Measurements from ENCODE around the gene NKX1-1.
"Not testable (repeated sequence)": the region's sequence is repeated elsewhere in the genome, so short reads cannot be mapped to it uniquely, and the experiment has no call there.

NKX1-1 gene

DNA sequence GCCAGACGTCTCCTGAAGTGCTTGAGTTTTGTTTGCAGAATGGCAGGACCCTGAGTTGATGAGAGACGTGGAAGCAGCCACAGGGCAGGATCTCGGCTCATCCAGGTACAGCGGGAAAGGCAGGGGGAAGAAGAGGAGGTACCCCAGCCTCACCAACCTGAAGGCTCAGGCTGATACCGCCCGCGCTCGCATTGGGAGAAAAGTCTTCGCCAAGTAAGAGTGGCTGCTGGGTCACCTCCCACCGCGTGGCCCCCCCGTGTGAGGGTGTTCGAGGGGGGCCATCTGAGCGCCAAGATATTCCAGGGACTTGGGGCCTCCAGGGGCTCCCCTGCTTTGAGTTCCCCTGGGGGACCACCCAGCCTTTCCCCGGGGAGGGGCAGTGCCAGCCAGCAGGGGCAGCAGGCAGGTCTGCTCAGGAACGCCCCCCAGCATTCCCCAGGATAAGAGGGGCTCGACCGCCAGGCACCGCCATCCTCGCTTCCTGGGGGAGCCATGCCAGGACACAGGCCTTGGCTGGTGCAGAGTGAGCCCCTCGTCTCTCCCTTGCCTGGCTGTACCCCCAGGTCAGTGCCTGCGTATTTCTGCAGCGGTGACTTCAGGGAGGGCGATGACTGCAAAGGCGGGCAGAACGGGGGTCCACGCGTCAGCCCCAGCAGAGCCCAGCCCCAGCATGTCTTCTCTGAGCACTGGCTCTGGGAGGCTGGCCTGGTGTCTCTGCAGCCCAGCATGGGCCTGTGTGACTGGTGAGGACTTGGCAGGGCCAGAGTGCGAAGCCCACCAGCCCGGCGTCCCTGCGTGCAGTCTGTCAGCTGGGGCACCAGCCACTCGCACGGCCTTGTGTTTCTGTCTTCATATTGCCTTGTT, 22.3 kb downstream of the NKX1-1 start:
- no peak for DNase-seq

DNA sequence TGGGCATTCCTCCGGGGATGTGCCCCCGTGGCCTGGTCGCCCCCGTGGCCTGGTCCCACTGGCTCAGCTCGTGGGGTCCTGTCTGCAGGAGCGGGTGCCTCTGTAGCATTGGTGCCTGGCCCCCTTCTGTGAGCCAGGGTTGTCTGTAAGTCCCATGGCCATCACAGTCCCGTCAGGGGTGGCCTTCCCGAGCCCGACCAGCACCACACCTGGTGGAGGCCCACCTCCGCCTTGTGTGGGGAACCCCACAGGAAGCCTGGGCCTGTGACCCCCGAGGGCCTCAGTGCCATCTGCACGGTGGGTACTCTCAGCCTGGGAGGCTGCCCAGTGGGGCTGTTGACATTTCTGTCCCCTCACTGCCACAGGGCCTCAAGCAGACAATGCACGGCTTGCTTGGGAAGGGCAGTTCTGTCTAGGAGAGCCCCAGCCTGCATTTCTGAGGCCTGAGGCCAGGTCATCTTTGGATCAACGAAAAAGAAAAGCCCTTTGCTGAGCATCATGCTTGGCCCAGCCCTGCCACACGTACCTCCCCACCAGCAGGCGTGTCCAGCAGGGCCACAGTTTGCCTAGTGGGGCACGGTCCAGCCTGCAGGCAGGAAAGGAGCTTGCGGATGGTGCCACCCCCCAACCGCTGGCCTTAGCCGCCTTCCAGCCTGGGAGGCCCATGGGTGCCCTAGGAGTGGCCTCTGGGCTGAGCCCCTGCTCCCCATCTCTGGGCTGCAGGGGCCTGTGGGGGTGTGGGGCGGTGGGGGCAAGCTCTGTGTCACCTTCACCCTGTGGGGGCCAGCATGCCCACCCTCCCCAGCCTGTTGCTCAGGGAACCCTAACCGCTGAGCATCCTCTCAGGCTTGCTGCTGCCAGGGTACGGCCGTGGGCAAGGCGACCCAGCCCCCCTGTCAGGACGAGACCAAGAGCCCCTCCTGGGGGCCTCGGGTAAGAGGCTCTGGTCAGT, 23.2 kb downstream of the NKX1-1 start:
- no peak for DNase-seq

- DNase-seq, result peak; percentile 60
These were observed 24.2 kb downstream of the NKX1-1 start for GRCh38 chr4:1381944-1382541.

DNA sequence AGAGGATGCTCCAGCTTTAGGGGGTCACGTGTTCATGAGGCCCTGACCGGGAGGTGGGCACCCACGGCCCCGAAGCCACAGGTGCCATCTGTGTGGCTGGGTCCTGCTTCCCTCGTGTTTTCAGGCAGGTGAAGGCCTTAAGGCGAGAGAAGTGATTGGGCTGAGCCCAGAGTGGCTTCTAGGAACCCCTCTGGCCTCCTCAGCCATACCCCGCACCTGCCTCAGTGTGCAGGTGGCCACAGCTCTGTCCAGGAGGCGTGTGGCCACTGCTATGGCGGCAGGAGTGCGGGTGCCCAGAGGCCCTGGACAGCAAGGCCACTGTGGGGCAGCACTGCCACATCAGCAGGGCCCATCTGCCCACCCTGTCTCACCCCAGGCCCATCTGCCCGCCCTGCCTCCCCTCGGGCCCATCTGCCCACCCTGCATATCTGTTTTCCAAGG, 25.0 kb downstream of the NKX1-1 start:
- no peak for DNase-seq

- DNase-seq, result no peak
These were observed 25.7 kb downstream of the NKX1-1 start for GRCh38 chr4:1380368-1381151.

DNA sequence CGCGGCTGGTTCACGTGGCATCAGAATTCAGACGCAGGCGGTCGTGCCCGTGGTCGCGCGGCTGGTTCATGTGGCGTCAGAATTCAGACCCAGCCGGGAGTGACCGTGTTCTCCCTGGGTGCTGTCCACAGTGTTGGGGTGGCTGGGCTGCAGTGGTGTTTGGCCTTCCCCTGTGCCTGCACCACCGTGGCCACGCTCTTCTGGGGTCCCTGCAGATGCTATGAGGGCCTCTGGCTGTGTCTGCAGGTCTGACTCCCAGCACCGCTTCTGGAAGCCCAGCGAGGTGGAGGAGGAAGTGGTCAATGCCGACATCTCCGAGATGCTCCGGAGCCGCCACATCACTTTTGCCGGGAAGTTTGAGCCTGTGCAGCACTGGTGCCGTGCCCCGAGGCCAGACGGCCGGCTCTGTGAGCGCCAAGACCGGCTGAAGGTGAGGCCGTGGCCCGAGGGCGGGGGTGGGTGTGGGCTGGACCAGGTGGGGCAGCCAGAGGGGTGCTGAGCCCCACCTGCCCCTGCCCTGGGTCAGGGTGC, 26.4 kb downstream of the NKX1-1 start:
- no peak for DNase-seq

GRCh38 chr4:1379351-1379781, 26.9 kb downstream of the NKX1-1 start:
- no peak for DNase-seq

- no peak for DNase-seq
These were observed 27.5 kb downstream of the NKX1-1 start for GRCh38 chr4:1378559-1379231.

DNA sequence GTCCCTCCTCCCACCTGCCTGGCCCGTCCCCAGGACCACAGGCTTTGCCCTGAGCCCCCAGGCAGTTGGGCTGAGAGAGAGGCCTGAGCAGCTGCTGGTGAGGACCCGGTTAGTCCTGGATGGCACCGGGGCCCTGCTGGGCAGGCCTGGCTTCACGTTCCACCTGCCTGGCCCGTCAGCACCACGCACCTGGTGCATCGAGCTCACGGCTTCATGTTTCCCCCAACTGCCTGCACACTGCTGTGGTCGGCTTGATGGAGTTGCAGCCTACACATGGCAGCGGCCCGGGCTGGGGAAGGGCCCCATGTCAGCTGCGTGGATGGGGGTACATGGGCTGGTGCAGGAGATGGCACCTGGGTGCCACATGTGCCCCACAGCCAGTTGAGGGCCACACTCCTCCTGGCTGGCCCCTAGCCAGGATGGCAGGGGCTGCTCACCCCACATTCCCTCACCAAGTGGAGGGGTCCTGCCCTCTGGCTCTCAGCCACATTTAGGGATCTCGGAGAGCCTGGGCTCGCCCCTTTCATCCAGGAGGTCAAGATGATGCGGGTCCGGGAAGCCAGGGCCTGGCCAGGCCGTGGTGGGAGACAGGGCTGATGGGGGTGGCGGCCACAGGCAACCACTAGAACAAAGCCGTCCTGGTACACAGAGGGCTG, 28.5 kb downstream of the NKX1-1 start:
- no peak for DNase-seq

DNA sequence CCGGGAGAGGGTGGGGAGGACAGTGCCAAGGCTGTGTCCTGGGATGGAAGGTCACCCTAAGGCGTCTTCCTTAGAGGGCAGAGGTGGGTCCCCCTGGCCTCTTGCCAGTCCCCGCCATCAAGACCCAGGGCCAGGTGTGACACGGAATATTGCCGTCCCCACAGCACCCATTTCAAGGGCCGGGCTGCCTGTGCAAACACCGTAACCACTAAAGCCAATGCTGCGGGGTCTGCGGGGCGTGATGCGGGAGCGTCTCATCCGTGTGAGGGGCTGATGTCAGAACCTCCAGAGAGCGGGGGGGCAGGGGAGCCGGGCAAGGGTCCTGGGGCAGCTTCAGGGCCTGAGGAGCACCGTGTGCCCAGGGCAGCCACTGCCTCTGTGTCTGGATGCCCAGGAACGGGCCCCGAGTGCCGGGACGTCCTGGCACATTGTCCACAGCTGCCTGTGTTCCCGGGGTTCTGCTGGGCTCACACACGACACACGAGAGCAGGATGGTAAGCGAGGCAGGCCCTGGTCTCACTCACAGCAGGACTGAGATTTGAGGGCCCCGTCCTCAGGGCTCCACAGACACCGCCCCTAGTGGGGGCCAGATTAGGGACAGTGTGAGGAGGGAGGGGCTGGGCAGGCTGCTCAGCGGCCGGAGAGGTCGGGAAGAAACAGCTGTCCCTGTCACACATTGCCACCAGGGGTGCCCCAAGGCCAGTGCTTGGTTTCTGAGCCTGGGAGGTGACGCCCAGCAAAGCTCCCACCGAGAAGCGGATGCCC, 29.2 kb downstream of the NKX1-1 start:
- DNase-seq, result no peak

- no peak for DNase-seq
These were observed 29.8 kb downstream of the NKX1-1 start for GRCh38 chr4:1376391-1376840.

DNA sequence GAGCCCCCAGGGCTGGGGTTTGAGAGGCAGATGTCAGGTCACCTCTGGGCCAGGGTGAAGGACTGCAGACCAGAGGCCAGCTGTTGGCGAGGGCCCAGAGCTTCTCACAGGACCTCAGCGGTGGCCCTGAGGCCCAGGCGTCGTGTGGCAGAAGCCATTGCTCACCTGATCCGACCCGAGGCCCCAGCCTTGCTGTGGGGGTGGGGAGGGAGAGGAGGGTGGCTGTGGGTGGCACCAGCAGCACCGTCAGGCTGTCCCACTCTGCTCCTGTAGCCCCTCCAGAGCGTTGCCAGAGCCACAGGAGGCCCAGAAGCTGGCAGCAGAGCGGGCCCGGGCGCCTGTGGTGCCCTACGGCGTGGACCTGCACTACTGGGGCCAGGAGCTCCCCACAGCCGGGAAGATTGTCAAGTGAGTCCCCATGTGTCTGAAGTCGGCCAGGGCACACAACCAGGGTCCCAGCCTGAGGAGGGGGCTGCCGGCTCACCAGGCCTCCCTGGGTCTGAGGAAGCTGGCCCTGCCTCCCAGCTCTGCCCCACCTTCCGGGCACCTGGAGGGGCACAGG, 30.4 kb downstream of the NKX1-1 start:
- DNase-seq, result no peak

DNA sequence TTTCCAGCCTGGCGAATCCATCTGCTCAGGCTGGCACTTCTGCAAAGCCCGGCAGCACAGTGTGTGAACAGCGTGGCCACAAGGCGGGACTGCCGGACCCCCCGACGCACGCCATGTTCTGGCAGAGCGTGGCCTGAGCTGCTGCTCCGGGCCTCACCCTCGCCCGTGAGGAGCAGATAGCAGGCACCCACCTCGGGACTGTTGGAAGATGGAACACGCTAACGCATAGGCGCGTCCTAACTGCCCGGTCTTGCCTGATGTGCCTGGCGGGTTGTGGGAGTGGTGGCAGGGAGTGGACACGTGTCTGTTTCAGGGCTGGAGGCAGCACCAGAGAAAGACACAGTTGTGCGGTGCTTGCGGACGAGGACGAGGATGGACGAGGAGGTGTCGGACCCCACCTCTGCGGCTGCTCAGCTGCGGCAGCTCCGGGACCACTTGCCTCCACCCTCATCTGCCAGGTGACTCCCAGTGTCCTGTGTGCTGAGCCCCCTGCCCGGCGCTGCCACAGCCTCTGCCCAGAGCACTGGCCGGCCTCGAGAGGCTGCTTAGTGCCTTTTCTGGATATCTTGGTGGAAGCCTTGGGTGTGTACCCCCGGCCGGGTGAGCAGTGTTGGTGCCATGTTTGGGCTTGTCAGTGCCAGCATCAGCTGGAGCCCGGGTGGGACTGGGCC, 31.1 kb downstream of the NKX1-1 start:
- no peak for DNase-seq

- DNase-seq, result no peak
These were observed 31.6 kb downstream of the NKX1-1 start for GRCh38 chr4:1374706-1375045.

- DNase-seq, result no peak
These were observed 32.1 kb downstream of the NKX1-1 start for GRCh38 chr4:1373892-1374705.

- not testable (repeated sequence) for DNase-seq
These were observed 33.7 kb downstream of the NKX1-1 start for GRCh38 chr4:1372576-1372975.

- no peak for DNase-seq
These were observed 34.8 kb downstream of the NKX1-1 start for GRCh38 chr4:1371176-1372165.
